OCI-LY7 (cell line): ENCODE measurements around the gene NAALADL2. TPM values are rescaled to one million over a fixed set of nuclear protein-coding genes. Genes with fewer than 3 reads are reported as not detected.

Source experiments
- BruUV-seq: library from RNA; stranded (reverse); fragments of 400-500 nt; replicated peaks from 2 replicates; lab custom pipeline; 2021; lab: Mats Ljungman, UMichigan
- CTCF ChIA-PET: fragments of 300-600 bp; sonication (Branson Sonifier 250); formaldehyde crosslinking; loops from one replicate; lab custom pipeline; 2022; ENCODE audit warnings: antibody characterized with exemption; ENCODE audit not compliant: unreplicated experiment; lab: Charles Lee
- POLR2A ChIA-PET: fragments of 300-600 bp; sonication (Branson Sonifier 250); formaldehyde crosslinking; loops from one replicate; lab custom pipeline; 2022; ENCODE audit warnings: antibody characterized with exemption; lab: Charles Lee
- DNase-seq: peaks from one replicate; pipeline ENCODE4 v3.0.0-alpha.2; 2015; ENCODE audit warnings: low spot score
- H2AFZ ChIP-seq: fragments of 200-600 bp; sonication (generic), shearing (Covaris generic); 2 replicates; pipeline ENCODE4 v1.6.1; 2014; ENCODE audit warnings: mild to moderate bottlenecking, antibody characterized with exemption, low read length, moderate library complexity
- H3K27ac ChIP-seq: fragments of 200-600 bp; sonication (generic); 2 replicates; pipeline ENCODE4 v1.5.1; 2014; ENCODE audit warnings: mixed run types, low read depth, mild to moderate bottlenecking, moderate library complexity, low read length, inconsistent platforms; ENCODE audit not compliant: poor library complexity, severe bottlenecking
- H3K36me3 ChIP-seq: fragments of 200-600 bp; sonication (generic); 2 replicates; pipeline ENCODE4 v1.6.1; 2014; ENCODE audit warnings: mild to moderate bottlenecking, antibody characterized with exemption, low read length, moderate library complexity, mixed read lengths; ENCODE audit not compliant: insufficient read depth
- H3K4me1 ChIP-seq: fragments of 200-600 bp; sonication (generic); 2 replicates; pipeline ENCODE4 v1.5.1; 2014; ENCODE audit warnings: mild to moderate bottlenecking, low read length; ENCODE audit not compliant: insufficient read depth, poor library complexity, severe bottlenecking
- H3K4me2 ChIP-seq: fragments of 200-600 bp; sonication (generic); 2 replicates; pipeline ENCODE4 v1.6.1; 2014; ENCODE audit warnings: mild to moderate bottlenecking, low read length
- H3K4me3 ChIP-seq: fragments of 200-600 bp; sonication (generic); 2 replicates; pipeline ENCODE4 v1.5.1; 2014; ENCODE audit warnings: mild to moderate bottlenecking, low read depth, low read length; ENCODE audit not compliant: poor library complexity, severe bottlenecking
- H3K79me2 ChIP-seq: fragments of 200-600 bp; sonication (generic); 2 replicates; pipeline ENCODE4 v1.6.1; 2016; ENCODE audit warnings: low read depth, mild to moderate bottlenecking, low read length, moderate library complexity, mixed read lengths; ENCODE audit not compliant: insufficient read depth
- H3K9me2 ChIP-seq: fragments of 200-600 bp; sonication (generic); 2 replicates; pipeline ENCODE4 v1.6.1; 2016; ENCODE audit warnings: mild to moderate bottlenecking, low read length, mixed read lengths; ENCODE audit not compliant: insufficient read depth
- H3K9me3 ChIP-seq: fragments of 200-600 bp; sonication (generic); 2 replicates; pipeline ENCODE4 v1.6.1; 2014; ENCODE audit warnings: mild to moderate bottlenecking, mixed run types, low read length, mixed read lengths
- H4K20me1 ChIP-seq: fragments of 200-600 bp; sonication (generic); 2 replicates; pipeline ENCODE4 v1.6.1; 2014; ENCODE audit warnings: mild to moderate bottlenecking, antibody characterized with exemption, low read length, moderate library complexity, mixed read lengths; ENCODE audit not compliant: insufficient read depth
- CTCF ChIP-seq: fragments of 200-600 bp; sonication (generic); conservative IDR thresholded peaks from 2 replicates; pipeline ENCODE4 v1.5.1; 2014; ENCODE audit warnings: mild to moderate bottlenecking, antibody characterized with exemption, low read length, moderate library complexity, mixed read lengths
- EZH2phosphoT487 ChIP-seq: fragments of 200-600 bp; sonication (generic); IDR thresholded peaks from 2 replicates; pipeline ENCODE4 v1.6.1; 2018; ENCODE audit warnings: low read depth, borderline replicate concordance, mild to moderate bottlenecking, mixed run types, antibody characterized with exemption, low read length, moderate library complexity, mixed read lengths
- intact Hi-C: fragments of 100-400 bp; cut with micrococcal nuclease; formaldehyde crosslinking; loops from one replicate; pipeline ENCODE4 v1.10.0; 2022; ENCODE audit not compliant: unreplicated experiment
- microRNA-seq: library from miRNA; unstranded; fragments of <30 nt; microRNA quantifications from one replicate; pipeline ENCODE4 v1.2.0, GENCODE V29; 2022; ENCODE audit warnings: borderline replicate concordance
- small RNA-seq: library from RNA; depleted of rRNA; stranded (forward); fragments of <200 nt; gene quantifications from one replicate; pipeline ENCODE3, GENCODE V24; 2014
- total RNA-seq, 2 experiments: library from RNA; depleted of rRNA in 1 of 2; stranded (reverse); fragments of >200 nt in 1 of 2; shearing (Covaris generic) in 1 of 2; gene quantifications; 2 replicates each; pipeline ENCODE4 v1.2.3, GENCODE V29; 2014 to 2022

The NAALADL2 gene
- total RNA-seq, 2 experiments from 2014 or later, result 0.25 to 0.70 TPM

GRCh38 chr3:175852560-175852959 is 993.4 kb downstream of the NAALADL2 start:
- DNase-seq, result no peak
- no peak overlapping the region for H3K4me2 ChIP-seq
- no peaks in the 10 kb centered on the region for H3K36me3 ChIP-seq
- POLR2A ChIA-PET, result no interaction called here
- intact Hi-C loops, result no loop called here
- no peak for TF ChIP-seq EZH2phosphoT487
- no peaks in the 10 kb centered on the region; the same call in 1 of the 2 replicates for H3K9me2 ChIP-seq
- no peak overlapping the region for H3K27ac ChIP-seq
- no peaks in the 10 kb centered on the region for H3K4me1 ChIP-seq
- H2AFZ ChIP-seq, result no peak overlapping the region
- CTCF ChIA-PET, result no interaction called here
- H4K20me1 ChIP-seq, result no peaks in the 10 kb centered on the region
- no peaks in the 10 kb centered on the region for H3K9me3 ChIP-seq
- no peak overlapping the region for H3K4me3 ChIP-seq
- no TSS peak for BruUV-seq
- H3K79me2 ChIP-seq, result no peaks in the 10 kb centered on the region

- TF ChIP-seq EZH2phosphoT487, result no peak
- TF ChIP-seq CTCF, result no peak
- POLR2A ChIA-PET, result no interaction called here
- H4K20me1 ChIP-seq, result no peaks in the 10 kb centered on the region
- no peak overlapping the region for H2AFZ ChIP-seq
- CTCF ChIA-PET, result no interaction called here
- no peaks in the 10 kb centered on the region for H3K36me3 ChIP-seq
- H3K4me3 ChIP-seq, result no peak overlapping the region
- H3K27ac ChIP-seq, result no peak overlapping the region
- no peak for DNase-seq
- no peaks in the 10 kb centered on the region; the same call in 1 of the 2 replicates for H3K9me2 ChIP-seq
- H3K9me3 ChIP-seq, result no peaks in the 10 kb centered on the region
- intact Hi-C loops, result no loop called here
- no peaks in the 10 kb centered on the region for H3K79me2 ChIP-seq
- BruUV-seq, result no TSS peak
- no peak overlapping the region for H3K4me2 ChIP-seq
- H3K4me1 ChIP-seq, result no peaks in the 10 kb centered on the region
Measured at GRCh38 chr3:175857666-175858270, 998.6 kb downstream of the NAALADL2 start.

Small RNAs within 50 kb of the gene (microRNA-seq; reads per million reads assigned to microRNA genes)
- gene MIR4789, result not detected

Small RNAs within 50 kb of the gene (small RNA-seq; reads per million reads assigned to genes)
- gene MIR4789 (not detected), gene RNU4-91P (not detected), gene RNU6-1233P (not detected), gene RNU6-1317P (not detected)
